ENCODE data around the gene MMRN2.
"Not testable (repeated sequence)": the region's sequence is repeated elsewhere in the genome, so short reads cannot be mapped to it uniquely, and the experiment has no call there.

Gene MMRN2, protein sequence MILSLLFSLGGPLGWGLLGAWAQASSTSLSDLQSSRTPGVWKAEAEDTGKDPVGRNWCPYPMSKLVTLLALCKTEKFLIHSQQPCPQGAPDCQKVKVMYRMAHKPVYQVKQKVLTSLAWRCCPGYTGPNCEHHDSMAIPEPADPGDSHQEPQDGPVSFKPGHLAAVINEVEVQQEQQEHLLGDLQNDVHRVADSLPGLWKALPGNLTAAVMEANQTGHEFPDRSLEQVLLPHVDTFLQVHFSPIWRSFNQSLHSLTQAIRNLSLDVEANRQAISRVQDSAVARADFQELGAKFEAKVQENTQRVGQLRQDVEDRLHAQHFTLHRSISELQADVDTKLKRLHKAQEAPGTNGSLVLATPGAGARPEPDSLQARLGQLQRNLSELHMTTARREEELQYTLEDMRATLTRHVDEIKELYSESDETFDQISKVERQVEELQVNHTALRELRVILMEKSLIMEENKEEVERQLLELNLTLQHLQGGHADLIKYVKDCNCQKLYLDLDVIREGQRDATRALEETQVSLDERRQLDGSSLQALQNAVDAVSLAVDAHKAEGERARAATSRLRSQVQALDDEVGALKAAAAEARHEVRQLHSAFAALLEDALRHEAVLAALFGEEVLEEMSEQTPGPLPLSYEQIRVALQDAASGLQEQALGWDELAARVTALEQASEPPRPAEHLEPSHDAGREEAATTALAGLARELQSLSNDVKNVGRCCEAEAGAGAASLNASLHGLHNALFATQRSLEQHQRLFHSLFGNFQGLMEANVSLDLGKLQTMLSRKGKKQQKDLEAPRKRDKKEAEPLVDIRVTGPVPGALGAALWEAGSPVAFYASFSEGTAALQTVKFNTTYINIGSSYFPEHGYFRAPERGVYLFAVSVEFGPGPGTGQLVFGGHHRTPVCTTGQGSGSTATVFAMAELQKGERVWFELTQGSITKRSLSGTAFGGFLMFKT

DNA sequence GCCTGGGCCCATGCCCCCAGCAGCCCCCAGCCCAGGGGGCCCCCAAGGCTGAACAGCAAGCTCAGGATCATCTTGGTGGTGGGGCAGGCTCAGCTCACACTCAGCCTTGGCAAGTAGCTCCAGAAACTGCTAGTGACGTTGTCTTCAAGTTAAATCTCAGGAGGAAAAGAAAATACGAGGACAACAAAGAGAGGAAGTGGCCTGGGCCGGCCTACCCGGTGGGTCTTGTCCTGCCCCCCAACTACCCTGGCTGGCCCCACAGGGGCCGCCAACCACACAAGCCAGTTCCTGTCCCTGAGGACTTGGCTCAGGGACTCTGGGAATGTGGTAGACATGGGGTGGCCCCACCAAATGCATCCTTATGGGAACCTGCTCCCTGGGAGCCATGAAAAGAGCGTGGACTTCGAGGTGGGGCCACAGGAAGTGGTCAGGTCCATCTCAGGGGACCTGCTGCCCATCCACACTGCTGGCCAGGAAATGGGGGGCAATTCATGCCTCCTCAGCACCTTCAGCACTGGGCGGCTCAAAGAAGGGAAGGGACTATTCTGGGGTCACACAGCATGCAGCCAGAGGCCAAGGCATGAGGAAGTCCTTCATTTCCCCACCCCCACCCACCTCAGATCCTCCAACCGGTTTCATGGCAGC lies at the start of gene MMRN2:
TSS of gene MMRN2 (minus strand) at position 145 of the 645 bp plus-strand sequence. CDS start at position 71, 74 bp downstream.
- no peak for DNase-seq

DNA sequence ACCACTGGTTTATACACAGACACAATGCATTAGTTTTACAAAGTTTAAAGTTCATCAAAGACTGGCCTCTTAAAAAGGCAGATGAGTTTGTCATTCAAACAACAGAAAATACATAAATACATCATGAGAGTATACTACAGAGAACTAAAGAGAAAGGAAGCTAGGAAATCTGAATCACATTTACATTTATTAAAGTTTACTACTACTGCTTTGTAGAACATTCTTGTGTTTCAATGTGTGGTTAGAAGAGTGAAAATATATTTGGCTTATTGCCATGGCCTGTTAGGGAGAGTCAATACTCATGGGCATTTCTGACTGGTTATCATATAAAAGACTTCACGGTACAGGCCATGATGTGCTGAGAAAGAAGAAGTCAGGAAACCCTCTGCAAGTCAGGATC lies 49.7 kb upstream of the MMRN2 start:
- DNase-seq = not testable (repeated sequence)

GRCh38 chr10:87000491-87000890 lies 43.1 kb upstream of the MMRN2 start:
- DNase-seq = no peak

DNA sequence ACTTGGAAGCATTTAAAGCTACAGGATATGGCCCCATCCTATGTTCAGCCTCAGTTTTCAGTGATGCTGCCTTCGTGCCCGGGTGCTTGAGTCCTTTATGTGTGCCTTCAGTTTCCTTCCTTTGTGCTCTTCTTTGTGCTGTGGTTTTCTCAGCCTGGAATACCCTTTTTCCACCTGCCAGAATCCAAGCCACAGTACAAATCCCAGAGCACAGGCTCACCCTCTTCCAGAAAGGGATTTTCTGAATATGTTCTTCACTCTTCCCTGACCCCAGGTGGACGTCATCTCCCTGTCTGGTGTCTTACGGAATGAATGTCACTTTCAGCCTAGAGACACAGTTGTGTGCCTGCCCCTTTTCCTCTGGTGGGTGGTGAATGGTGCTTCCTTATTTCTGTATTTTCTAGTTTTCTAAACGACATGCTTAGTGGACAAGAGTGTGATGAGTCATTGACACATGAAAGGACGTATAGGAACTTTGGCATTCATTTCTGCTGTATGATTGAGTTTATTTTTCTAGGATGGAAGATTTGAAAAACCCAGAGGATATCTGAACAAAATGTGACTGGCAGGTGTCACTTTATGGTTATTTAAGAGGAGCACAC lies 42.5 kb upstream of the MMRN2 start:
- not testable (repeated sequence) for DNase-seq

DNA sequence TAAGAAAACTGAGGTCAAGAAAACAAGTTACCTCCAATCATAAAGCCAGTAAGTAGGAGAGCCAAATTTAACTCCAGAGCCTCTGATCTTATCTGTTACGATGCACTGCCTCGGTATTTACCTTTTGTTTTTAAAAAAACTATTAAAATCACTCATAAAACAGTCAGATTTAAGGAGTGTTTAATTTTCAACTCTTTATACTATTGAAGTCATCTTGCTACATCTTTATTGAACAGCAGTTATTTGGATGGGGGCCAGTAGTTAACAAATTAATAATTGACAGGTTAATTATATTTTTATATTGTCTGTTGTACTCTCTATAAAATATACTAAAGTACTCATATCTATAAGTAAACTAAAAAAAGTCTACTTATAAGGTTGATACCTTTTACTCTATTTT lies 35.5 kb upstream of the MMRN2 start:
- DNase-seq = no peak

GRCh38 chr10:86992456-86992855 lies 35.0 kb upstream of the MMRN2 start:
- no peak for DNase-seq

DNA sequence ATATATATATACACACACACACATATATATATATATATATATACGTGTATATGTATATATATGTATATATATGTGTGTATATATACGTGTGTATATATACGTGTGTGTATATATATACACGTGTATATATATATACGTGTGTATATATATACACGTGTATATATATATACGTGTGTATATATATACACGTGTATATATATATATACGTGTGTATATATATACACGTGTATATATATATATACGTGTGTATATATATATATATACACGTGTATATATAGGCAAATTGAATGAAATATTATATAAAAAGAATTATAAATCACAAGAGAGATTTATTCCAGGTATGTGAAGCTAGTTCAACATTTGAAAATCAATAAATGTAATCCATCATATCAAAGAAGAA lies 33.9 kb upstream of the MMRN2 start:
- not testable (repeated sequence) for DNase-seq

- DNase-seq = no peak
Observed at GRCh38 chr10:86988520-86988919, 31.1 kb upstream of the MMRN2 start.

GRCh38 chr10:86984498-86984897 lies 27.1 kb upstream of the MMRN2 start:
- not testable (repeated sequence) for DNase-seq

- no peak for DNase-seq
Observed at GRCh38 chr10:86981716-86982115, 24.3 kb upstream of the MMRN2 start.

DNA sequence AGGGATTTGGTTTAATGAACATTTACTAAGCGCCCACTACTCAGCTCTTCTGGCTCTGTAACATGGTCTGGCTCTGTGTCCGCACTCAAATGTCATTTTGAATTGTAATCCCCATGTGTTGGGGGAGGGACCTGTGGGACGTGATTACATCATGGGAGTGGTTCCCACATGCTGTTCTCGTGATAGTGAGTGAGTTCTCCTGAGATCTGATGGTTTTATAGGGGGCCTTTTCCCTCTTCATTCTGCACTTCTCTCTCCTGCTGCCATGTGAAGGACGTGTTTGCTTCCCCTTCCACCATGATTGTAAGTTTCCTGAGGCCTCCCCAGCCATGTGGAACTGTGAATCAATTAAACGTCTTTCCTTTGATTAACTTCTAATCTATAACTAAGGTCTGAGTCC lies 23.6 kb upstream of the MMRN2 start:
- DNase-seq = not testable (repeated sequence)

GRCh38 chr10:86979977-86980448 lies 22.6 kb upstream of the MMRN2 start:
- DNase-seq = no peak

- DNase-seq = no peak
Observed at GRCh38 chr10:86979296-86979818, 21.9 kb upstream of the MMRN2 start.

- DNase-seq = not testable (repeated sequence)
Observed at GRCh38 chr10:86978457-86978856, 21.0 kb upstream of the MMRN2 start.

- no peak for DNase-seq
Observed at GRCh38 chr10:86976362-86977056, 19.1 kb upstream of the MMRN2 start.

GRCh38 chr10:86974484-86974883 lies 17.1 kb upstream of the MMRN2 start:
- no peak for DNase-seq

- no peak for DNase-seq
Observed at GRCh38 chr10:86972613-86973380, 15.4 kb upstream of the MMRN2 start.

- peak; percentile 92 for DNase-seq
Observed at GRCh38 chr10:86971232-86971991, 14.0 kb upstream of the MMRN2 start.

DNA sequence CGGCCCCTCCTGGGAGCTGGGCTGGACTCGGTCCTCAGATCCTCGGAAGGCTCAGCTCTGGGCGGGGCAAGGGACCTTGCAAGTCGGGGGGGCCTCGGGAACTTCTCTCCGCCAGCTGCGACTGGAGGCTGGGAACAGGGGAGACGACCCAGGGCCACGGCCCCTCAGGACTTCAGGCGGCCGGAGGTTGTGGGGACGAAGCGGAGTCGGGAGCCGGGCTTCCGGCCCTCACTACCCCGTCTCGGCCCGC lies 13.5 kb upstream of the MMRN2 start:
- DNase-seq = no peak
